Dendritic cell treated with granulocyte-macrophage colony-stimulating factor and Interleukin-4, amounts not matched to agents 40 ng/mL and 50 ng/mL, for 4 days (primary cell): ENCODE data around the gene PPFIA4.

Source experiments
- H3K27ac Mint-ChIP-seq: one replicate; pipeline ENCODE4 v1.8.0; 2022; ENCODE audit warnings: mild to moderate bottlenecking, mixed read lengths
- H3K27me3 Mint-ChIP-seq: one replicate; pipeline ENCODE4 v1.8.0; 2022; ENCODE audit warnings: mild to moderate bottlenecking, mixed read lengths
- H3K36me3 Mint-ChIP-seq: one replicate; pipeline ENCODE4 v1.8.0; 2022; ENCODE audit warnings: low read depth, mixed read lengths
- H3K4me1 Mint-ChIP-seq: one replicate; pipeline ENCODE4 v1.8.0; 2022; ENCODE audit warnings: low read depth, mixed read lengths
- H3K4me3 Mint-ChIP-seq: one replicate; pipeline ENCODE4 v1.8.0; 2022; ENCODE audit warnings: mild to moderate bottlenecking, moderate library complexity, mixed read lengths
- H3K9me3 Mint-ChIP-seq: one replicate; pipeline ENCODE4 v1.8.0; 2022; ENCODE audit warnings: mixed read lengths
- intact Hi-C: fragments of 100-400 bp; cut with micrococcal nuclease; formaldehyde crosslinking; loops from one replicate; pipeline ENCODE4 v1.15.0; 2022

The PPFIA4 gene

GRCh38 chr1:203028784-203029553 lies 2.7 kb downstream of the PPFIA4 start:
- peaks cover 21% of the 10 kb centered on the region for H3K36me3 Mint-ChIP-seq
- peaks cover 24% of the 10 kb centered on the region for H3K4me1 Mint-ChIP-seq
- intact Hi-C loops = no loop called here
- H3K27ac Mint-ChIP-seq = no peak overlapping the region
- peaks cover 10% of the 10 kb centered on the region for H3K9me3 Mint-ChIP-seq
- H3K27me3 Mint-ChIP-seq = peaks cover 32% of the 10 kb centered on the region
- H3K4me3 Mint-ChIP-seq = no peak overlapping the region

- intact Hi-C loops = loop anchor here (2.0 kb wide), 1 partner anchor 185 kb away; no protein-coding TSS in a partner anchor
- Mint-ChIP-seq H3K9me3 (no peaks in the 10 kb centered on the region), H3K27ac (no peak overlapping the region), H3K27me3 (peaks cover 36% of the 10 kb centered on the region), H3K4me1 (peaks cover 32% of the 10 kb centered on the region), H3K4me3 (no peak overlapping the region), H3K36me3 (no peaks in the 10 kb centered on the region)
Observed at GRCh38 chr1:203031467-203031866, 5.2 kb downstream of the PPFIA4 start.

GRCh38 chr1:203033287-203033686 lies 7.0 kb downstream of the PPFIA4 start:
- Mint-ChIP-seq H3K27ac (no peak overlapping the region), H3K4me1 (peaks cover 28% of the 10 kb centered on the region), H3K27me3 (peaks cover 33% of the 10 kb centered on the region), H3K36me3 (no peaks in the 10 kb centered on the region), H3K4me3 (no peak overlapping the region), H3K9me3 (no peaks in the 10 kb centered on the region)
- intact Hi-C loops = no loop called here

GRCh38 chr1:203033917-203034316 lies 7.6 kb downstream of the PPFIA4 start:
- intact Hi-C loops = no loop called here
- H3K4me1 Mint-ChIP-seq = peaks cover 30% of the 10 kb centered on the region
- H3K27me3 Mint-ChIP-seq = peaks cover 33% of the 10 kb centered on the region

GRCh38 chr1:203034422-203035110 lies 8.3 kb downstream of the PPFIA4 start:
- Mint-ChIP-seq H3K27me3 (peaks cover 38% of the 10 kb centered on the region), H3K27ac (peak overlapping the region; percentile 45), H3K9me3 (no peaks in the 10 kb centered on the region), H3K4me3 (no peak overlapping the region), H3K4me1 (peaks cover 30% of the 10 kb centered on the region), H3K36me3 (no peaks in the 10 kb centered on the region)
- intact Hi-C loops = loop anchor here (5.0 kb wide), 1 partner anchor 83 kb away; no protein-coding TSS in a partner anchor

More at GRCh38 chr1:203033917-203034316, 7.6 kb downstream of the PPFIA4 start:
- Mint-ChIP-seq H3K36me3 (no peaks in the 10 kb centered on the region), H3K9me3 (no peaks in the 10 kb centered on the region), H3K27ac (no peak overlapping the region), H3K4me3 (no peak overlapping the region)

GRCh38 chr1:203035111-203036000 lies 9.1 kb downstream of the PPFIA4 start:
- Mint-ChIP-seq H3K27ac (peak overlapping the region; percentile 45), H3K36me3 (no peaks in the 10 kb centered on the region), H3K4me3 (no peak overlapping the region), H3K27me3 (peaks cover 38% of the 10 kb centered on the region), H3K4me1 (peaks cover 30% of the 10 kb centered on the region), H3K9me3 (no peaks in the 10 kb centered on the region)
- intact Hi-C loops = loop anchor here (5.0 kb wide), 1 partner anchor 82 kb away; no protein-coding TSS in a partner anchor

- H3K4me1 Mint-ChIP-seq = peaks cover 30% of the 10 kb centered on the region
- H3K36me3 Mint-ChIP-seq = no peaks in the 10 kb centered on the region
- H3K27ac Mint-ChIP-seq = no peak overlapping the region
- intact Hi-C loops = loop anchor here (5.0 kb wide), 1 partner anchor 81 kb away; no protein-coding TSS in a partner anchor
- no peaks in the 10 kb centered on the region for H3K9me3 Mint-ChIP-seq
- H3K27me3 Mint-ChIP-seq = peaks cover 41% of the 10 kb centered on the region
- H3K4me3 Mint-ChIP-seq = no peak overlapping the region
Observed at GRCh38 chr1:203036135-203036534, 9.8 kb downstream of the PPFIA4 start.

GRCh38 chr1:203036537-203036936 lies 10.2 kb downstream of the PPFIA4 start:
- Mint-ChIP-seq H3K27ac (no peak overlapping the region), H3K4me1 (peaks cover 26% of the 10 kb centered on the region), H3K9me3 (no peaks in the 10 kb centered on the region), H3K27me3 (peaks cover 41% of the 10 kb centered on the region), H3K4me3 (no peak overlapping the region), H3K36me3 (no peaks in the 10 kb centered on the region)
- intact Hi-C loops = loop anchor here (5.0 kb wide), 1 partner anchor 81 kb away; no protein-coding TSS in a partner anchor

- Mint-ChIP-seq H3K9me3 (no peaks in the 10 kb centered on the region), H3K4me3 (no peak overlapping the region), H3K36me3 (no peaks in the 10 kb centered on the region), H3K27ac (no peak overlapping the region), H3K27me3 (peaks cover 43% of the 10 kb centered on the region), H3K4me1 (peaks cover 24% of the 10 kb centered on the region)
- intact Hi-C loops = loop anchor here (5.0 kb wide), 1 partner anchor 80 kb away; no protein-coding TSS in a partner anchor
Observed at GRCh38 chr1:203037509-203038190, 11.4 kb downstream of the PPFIA4 start.

GRCh38 chr1:203038217-203038741 lies 12.0 kb downstream of the PPFIA4 start:
- H3K9me3 Mint-ChIP-seq = no peaks in the 10 kb centered on the region
- no peak overlapping the region for H3K4me3 Mint-ChIP-seq
- intact Hi-C loops = loop anchor here (5.0 kb wide), 1 partner anchor 79 kb away; no protein-coding TSS in a partner anchor
- peaks cover 43% of the 10 kb centered on the region for H3K27me3 Mint-ChIP-seq
- H3K4me1 Mint-ChIP-seq = peaks cover 24% of the 10 kb centered on the region
- no peak overlapping the region for H3K27ac Mint-ChIP-seq
- no peaks in the 10 kb centered on the region for H3K36me3 Mint-ChIP-seq

- no peak overlapping the region for H3K4me3 Mint-ChIP-seq
- intact Hi-C loops = loop anchor here (1.0 to 5.0 kb wide), 4 partner anchors 78 to 230 kb away; no protein-coding TSS in a partner anchor
- no peaks in the 10 kb centered on the region for H3K9me3 Mint-ChIP-seq
- H3K4me1 Mint-ChIP-seq = peaks cover 24% of the 10 kb centered on the region
- H3K27ac Mint-ChIP-seq = no peak overlapping the region
- no peaks in the 10 kb centered on the region for H3K36me3 Mint-ChIP-seq
- peaks cover 43% of the 10 kb centered on the region for H3K27me3 Mint-ChIP-seq
Observed at GRCh38 chr1:203038891-203039608, 12.8 kb downstream of the PPFIA4 start.
